HG03442 (cell line): ENCODE results near the gene DIAPH3.

ENCODE experiments used
- ATAC-seq: cut with Tn5 transposase; IDR thresholded peaks from one replicate; pipeline ENCODE4 v1.9.1; 2021; ENCODE audit warnings: mild to moderate bottlenecking, moderate library complexity; ENCODE audit not compliant: unreplicated experiment

The DIAPH3 gene

DNA sequence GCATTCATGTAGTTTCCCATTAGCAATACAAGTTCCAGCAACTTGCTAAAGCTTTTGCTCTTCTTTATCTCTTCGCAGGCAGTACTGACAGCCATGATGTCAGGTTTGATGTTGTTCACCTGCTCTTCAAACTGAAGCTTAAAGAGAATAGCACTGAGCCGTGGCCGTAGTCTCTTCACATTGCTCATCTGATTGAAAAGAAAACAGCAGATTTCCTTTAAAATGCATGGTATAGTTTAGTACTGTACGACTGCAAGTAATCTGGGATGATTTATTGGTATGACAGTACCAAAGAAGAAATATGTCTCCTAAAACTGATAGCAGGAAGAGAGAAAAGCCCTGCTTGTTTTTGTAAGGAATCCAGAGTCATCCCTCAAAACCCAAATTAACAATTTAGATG lies 284.4 kb downstream of the DIAPH3 start:
- no peak for ATAC-seq

DNA sequence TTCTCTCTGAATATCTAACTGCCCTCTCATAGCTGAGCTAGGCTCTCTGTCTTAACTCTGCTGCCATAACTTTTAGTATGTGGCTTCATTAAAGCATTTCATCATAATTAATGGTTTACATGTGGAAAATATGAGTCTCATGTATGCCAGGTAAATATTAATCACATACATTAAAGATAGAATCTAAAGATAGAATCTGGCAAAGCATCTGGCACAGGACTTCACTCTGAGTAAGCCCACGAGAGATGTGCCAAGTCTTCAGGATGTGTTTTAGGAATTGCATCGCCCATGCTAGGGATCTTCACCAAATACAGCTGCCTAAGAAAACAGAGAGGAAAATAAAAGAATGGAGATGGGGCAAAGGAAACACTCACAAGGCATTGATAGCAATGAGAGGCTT lies 285.8 kb downstream of the DIAPH3 start:
- no peak for ATAC-seq

DNA sequence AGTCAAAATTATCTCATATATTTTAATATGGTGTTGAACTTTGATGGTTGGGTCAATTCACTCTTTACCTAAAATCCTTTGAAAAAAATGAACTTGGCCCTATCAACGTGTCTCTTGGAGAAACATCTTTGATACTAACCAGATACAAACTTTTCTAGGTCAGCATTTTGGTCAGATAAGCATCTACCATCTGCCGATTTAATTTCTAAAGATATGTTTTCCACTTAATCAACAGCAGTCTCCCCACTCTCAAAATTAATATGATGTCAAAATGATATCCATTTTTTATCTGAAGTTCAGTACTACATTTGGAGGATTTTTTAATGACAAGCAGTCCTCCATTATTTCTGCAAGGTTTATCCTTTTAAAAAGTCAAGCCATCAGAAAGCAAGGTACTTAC lies 288.8 kb downstream of the DIAPH3 start:
- ATAC-seq, result no peak

DNA sequence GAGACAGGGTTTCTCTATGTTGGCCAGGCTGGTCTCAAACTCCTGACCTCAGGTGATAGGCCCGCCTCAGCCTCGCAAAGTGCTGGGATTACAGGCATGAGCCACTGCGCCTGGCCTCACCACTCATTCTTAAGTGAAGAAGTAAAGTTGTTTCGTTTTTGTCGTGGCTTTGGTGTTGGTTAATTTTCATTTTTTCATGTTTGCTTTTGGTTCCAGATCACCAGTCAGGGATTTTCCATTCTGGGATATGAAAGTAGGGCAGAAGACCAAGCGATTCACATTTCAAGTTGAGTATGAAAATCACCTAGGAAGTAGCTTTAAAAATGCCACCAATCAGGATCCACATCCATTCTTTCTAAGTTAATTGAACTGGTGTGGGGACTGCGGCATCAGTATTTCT lies 289.9 kb downstream of the DIAPH3 start:
- no peak for ATAC-seq

DNA sequence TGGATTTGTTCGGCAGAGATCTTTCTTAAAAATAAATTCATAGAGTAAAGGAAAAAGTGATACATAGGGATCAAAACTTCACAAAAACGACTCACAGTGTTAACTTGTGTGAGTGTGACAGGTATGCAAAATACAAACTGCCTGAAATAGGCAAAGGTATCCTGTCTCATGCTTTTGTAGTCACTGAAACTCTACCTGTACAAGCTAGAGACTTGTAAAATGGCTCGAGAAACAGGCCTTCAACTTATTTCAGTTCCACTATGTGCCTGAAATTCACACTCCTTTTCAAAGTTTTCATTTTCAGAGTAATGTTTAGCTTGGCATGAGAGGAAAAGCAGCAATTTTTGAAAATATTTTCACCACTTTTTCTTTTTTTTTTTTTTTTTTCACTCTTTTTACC lies 290.4 kb downstream of the DIAPH3 start:
- ATAC-seq, result no peak

DNA sequence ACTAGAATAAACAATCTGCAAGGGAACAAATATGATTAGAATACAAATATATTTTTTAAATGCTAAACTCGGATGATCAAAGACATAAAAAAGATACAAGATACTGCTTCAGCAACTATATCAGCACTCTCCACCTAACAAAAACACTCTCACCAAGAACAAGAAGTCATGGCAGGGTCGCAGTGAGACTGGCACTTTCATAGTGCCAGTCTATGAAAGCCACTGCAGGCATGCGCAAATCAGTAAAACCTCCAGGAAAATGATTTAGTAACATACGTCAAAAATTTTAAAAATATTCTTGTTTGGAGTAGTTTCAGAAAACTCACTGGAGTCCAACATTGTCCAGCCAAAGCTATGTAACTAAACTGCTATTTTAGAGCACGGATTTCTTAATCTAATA lies 295.9 kb downstream of the DIAPH3 start:
- no peak for ATAC-seq

DNA sequence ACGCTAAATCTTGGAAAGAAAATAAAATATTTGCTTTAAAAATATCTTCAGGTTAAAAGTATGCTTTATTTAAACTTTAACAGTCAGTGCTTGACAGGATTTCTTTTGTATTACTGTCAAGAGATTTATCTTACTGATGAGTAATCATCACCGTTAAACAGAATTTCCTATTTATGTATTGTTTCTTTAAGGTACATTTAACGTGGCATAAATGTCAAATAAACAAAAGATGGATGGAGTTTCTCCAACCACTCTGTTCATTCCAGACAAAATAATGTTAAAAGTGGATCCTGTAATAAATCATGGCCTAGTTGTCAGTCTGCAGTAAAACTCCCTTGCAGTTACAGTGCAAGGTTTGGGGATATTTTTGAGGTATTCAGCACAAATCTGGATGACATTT lies 298.3 kb downstream of the DIAPH3 start:
- no peak for ATAC-seq

DNA sequence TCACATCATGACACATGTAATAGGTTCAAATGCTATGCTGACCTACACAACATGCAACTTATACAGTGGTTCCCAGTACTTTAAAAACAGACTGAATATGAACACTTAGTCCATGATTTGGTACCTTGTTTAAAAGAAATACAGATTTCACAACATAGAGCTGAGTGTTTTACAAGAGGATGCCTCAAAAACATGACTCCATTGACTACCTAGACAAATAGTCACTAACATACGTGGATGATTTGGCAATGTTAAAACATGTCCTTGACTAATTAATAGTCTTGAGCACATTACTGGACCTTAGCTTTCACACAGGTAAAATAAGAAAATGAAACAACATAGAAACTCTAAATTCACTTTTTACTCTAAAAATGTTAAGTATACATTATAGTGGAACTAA lies 300.1 kb downstream of the DIAPH3 start:
- no peak for ATAC-seq

DNA sequence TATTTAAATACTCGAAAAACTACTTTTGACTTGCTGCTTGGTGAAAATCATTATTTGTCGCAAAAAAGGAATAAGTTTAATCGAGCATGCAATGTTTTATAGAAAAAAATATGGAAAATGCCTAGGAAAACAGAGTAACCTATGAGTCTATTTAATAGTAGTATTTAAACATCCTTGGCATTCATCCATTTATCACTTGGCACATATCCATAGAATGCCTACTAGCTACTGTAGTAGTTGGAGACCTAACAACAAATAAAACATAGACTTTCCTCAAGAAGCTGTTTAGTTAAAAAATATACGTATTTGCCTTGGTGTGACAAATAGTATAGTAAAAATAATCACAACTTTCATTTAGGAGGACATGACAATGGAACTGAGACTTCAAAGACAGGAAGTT lies 302.1 kb downstream of the DIAPH3 start:
- no peak for ATAC-seq

DNA sequence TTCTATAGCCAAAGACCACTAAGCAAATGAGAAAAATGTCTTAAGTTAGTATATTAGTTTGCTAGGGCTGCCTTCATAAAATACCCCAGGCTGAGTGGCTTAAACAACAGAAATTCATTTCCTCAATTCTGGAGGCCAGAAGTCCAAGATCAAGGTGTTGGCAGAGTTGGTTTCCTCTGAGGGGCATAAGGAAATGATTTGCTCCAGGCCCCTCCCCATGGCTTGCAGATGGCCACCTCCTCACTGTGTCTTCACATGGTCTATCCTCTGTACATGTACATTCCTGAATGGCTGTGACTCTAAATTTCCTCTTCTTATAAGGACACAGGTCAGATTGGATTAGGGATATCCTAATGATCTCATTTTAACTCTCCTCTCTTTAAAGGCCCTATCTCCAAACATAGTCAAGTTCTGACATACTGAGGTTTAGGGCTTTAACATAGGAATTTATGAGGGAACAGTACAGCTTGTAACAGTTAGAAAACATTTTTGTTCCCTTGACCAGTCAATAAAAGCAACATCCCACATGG lies 307.4 kb downstream of the DIAPH3 start:
- no peak for ATAC-seq

DNA sequence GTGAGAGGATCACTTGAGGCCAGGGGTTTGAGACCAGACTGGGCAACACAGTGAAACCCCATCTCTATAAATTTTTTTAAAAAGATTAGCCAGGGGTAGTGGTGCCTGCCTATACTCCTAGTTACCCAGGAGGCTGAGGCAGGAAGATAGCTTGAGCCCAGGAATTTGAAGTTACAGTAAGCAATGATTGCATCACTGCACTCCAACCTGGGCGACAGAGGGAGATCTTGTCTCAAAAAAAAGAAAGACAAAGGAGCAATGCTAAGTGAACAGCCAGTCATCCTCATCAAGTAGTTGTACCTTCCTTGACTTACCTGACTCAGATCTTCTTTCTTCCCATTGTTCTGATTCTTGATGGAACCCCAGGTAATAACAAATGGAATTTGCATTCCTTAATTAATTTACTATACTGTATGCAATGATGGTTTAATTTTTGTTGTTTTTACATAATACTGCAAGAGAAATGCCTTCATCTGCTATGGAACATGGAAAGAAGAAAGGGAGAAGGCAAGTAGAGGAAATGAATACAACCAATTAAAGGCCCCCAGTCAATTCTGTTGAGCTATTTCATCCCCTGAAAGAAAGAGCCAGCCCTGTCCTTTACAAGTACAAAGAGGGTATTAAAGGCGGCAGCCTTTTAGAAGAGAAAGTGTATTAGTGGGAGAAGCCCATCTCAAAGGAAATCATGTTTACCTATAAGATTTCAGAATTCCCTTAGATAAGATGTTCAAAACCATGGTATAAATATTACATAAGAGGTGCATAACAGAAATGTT lies 316.7 kb downstream of the DIAPH3 start:
- ATAC-seq, result no peak

DNA sequence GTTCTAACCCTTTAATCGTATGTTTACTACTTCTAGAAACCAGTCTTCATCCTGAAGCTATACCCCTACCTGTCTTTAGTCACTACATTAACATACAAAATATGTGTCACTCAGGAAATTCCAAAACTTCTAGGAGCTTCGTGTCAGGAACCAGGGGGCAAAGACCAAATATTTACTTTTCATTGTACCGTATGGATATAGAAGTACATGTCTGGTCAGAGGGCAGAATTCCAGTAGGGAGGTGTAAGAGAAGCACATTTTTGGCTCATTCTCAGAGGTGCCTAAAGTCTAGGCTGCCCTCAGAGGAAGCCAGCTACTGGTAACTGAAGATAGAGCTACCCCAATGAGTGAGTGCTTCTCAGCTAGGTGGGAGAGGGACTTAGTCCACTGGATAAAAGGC lies 320.7 kb downstream of the DIAPH3 start:
- no peak for ATAC-seq

DNA sequence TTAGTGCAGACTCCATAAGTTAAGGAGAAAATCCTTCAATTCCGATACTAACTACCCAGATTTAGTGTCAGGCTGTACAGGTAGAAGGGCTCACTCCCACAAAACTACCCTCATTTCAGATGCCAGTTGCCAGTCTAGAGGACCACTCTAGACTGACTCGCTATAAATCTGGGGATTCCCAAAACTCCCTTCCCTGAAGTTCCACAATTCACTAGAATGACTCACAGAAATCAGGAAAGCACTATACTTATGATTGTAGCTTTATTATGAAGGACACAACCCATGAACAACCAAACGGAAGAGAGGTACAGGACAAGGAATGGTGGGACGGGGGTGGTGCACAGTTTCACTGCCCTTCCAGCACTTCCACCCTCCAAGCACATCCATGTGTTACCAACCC lies 321.2 kb downstream of the DIAPH3 start:
- no peak for ATAC-seq

DNA sequence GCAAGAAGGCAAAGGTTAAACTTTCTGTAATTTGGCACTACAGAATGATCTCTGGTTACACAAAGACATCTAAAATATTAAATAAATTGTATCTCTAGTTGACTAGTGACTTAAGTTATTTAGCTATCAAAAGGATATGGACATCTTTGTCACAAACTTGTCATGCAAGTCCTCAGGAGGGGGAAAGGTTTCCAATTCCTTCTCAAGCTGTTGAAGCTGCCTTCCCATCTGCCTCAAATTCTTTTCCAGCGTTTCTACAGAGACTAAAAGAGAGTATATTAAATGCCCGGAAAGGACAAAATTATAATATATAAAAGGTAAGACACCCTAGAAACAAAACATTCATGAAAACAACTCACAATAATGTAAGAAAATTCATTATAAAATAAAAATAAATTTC lies 324.5 kb downstream of the DIAPH3 start:
- no peak for ATAC-seq

DNA sequence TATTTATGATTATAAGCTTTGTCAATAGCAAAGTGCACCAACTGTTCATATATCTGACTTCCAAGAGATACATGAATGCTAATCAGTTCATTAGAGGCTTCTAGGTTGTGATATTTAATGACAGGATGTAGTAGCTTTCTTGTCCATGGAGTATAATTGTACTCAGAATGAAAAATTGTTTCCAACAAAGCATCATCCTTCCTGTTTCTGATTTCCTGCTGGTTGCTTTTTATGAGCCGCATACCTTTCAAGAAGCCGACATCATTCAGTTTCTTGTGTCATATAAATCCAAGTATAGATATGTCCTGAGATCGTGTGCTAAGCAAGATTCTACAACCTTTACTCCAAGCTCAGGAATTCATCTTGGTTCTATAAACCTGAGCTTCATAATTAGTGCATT lies 326.6 kb downstream of the DIAPH3 start:
- no peak for ATAC-seq

DNA sequence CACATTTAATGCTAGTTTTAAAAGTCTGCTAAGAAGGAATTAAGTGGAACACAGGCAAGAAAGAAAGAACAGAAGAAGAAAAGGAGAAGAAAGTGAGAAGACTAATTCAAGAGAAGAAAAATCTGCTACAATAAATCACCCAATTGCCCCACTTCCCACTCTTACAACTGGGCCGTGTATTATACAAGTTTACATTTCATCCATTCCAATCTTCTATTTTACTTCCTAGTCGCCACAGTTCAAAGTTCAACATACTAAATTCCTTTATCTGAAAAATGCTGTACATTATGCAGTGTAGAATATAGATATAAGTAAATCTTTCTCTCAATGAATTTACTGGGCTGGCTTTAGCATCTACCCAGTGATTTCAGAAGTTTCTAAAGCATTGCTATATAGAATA lies 328.2 kb downstream of the DIAPH3 start:
- no peak for ATAC-seq

DNA sequence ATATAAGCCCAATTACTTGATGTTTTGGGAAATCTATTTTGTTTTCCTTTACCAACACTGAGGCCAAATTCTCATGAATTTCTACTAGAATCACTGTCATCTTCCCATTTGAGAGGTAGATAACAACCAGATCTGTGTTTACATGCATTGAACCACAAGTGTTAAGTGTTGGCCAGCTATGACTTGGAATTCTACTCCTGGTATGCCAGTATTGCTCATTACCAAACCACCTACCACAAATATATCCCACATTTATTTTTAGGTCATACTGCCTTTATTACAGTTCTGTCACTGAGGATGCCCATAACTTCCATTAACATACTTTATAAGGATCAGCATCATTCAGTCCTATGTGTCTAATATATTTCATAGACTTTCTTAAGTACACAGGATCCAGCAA lies 328.9 kb downstream of the DIAPH3 start:
- no peak for ATAC-seq

DNA sequence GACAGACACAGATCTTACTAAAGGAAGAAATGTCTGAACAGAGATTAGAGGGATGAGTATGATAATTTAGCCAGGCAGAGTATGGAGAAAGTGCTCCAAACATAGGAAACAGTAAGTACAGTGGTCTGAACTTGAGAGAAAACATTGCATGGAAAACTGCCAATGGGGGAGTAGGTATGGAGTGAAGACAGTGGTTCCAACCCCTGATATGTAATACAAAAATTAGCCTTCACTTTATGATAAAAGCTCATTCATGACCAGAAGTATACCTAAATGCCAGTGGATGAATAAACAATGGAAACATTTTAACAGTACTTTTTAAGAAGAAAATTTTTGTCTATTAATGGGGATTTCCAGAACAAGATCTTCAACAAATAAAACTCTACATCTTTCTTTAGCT lies 334.0 kb downstream of the DIAPH3 start:
- ATAC-seq, result no peak

DNA sequence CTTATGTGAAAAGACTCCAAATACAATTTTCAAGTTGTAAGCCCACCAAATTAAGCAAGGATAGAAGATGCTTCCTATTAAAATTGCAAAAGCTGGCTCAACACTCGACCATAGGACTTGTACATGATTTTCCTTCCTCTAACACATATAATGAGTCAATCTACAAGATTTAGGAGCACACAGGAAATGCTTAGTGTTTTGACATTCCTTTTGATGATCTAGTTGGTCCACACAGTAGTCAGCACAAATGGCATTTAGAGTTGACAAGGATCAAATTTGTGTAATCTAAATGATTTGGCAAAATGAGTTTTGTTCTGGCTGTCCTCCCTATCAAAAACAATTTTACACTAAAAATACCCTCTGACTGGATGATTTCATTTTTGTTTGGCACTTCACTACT lies 340.2 kb downstream of the DIAPH3 start:
- no peak for ATAC-seq

DNA sequence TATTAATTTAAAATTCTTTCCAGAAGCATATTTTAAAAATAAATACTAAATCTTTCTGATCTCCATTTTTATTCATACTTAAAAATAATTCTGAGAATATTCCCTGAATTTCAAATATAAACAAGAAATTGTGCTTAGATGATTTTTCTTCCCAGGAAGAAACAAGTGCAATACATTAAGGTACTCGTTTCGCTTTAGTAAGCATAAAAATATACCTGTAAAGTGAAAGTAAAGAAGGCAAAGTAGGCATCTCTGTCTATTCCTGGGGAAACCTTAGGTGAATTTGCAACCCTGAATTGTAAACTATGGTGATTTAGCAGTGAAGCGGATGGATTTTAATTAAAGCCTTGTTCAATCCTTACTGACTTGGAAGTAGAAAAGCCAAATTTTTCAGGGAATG lies 354.2 kb downstream of the DIAPH3 start:
- ATAC-seq, result no peak

DNA sequence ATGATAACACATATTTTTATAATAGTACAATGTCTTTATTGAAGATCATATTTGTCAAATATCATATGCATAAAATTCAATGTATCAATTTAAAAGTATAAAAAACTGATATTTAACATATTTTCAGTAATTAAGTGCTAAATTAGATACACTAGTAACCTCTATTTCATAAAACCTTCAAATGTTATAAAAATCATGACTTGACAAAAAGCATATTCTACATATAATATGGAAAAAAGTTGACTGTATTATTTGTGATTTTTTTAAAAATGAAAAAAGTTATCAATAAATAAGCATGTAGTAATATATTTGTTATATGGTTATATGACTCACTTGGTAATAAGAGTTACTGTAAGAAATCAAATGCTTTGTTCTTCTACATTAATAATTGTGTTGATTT lies 356.9 kb downstream of the DIAPH3 start:
- no peak for ATAC-seq

DNA sequence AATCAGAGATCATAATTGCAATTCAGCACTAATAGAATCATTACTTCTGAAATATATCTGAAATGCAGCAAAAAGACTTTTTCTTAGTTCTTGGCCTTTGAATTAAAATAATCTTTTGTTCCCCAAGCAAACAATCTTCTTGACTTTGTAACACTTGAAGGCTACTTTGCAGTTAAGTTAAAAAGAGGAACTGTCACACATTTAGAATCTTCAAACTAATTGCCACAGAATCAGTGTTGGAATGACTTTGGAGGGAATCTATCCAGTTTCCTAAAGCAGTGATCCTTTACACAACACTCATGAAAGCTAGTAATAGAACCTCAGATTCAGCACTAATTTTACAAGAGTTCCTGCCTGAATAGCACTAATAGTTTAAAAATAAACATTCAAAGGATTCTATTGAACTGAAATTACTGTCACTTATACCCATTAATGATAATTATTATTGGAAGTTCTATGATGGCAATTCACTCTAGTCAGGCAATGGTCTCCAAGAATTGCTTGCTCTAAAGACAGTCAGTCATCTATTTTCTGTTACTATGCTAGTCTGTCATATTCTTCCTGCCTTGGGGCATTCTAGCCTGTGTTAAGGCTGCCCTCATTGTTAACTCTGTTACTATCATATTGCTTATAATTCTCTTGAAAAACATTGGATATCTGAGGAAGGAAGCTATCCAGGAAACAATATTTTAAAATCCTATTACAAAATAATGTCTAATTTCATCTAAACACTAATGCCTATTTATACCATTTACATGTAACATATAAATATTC lies 362.4 kb downstream of the DIAPH3 start:
- ATAC-seq, result no peak
